ENCODE measurements around the gene SMNDC1.

SMNDC1 gene
- total RNA-seq, result 29.8 to 31.2 (median 31.0) reads per million in 3 donors

GRCh38 chr10:110304780-110305421, at the start of gene SMNDC1:
SMNDC1 (minus strand) TSS chr10:110304920; CDS start chr10:110303587, 1,333 bp downstream.
- Histone ChIP-seq H3K27me3 (replicated peaks; ENCODE audit: control insufficient read depth, insufficient read depth, low read length, poor library complexity, severe bottlenecking) (no peaks in the 10 kb centered on the region), H3K4me1 (ENCODE audit: control insufficient read depth, insufficient read depth, low read length, poor library complexity, severe bottlenecking) (peaks cover 19% of the 10 kb centered on the region), H3K27ac (ENCODE audit: insufficient read depth, low read length, poor library complexity, severe bottlenecking) (peak within 1 kb of the TSS; percentile 94), H3K9me3 (ENCODE audit: control insufficient read depth, low read length) (no peaks in the 10 kb centered on the region), H3K36me3 (ENCODE audit: control insufficient read depth, insufficient read depth, low read length) (peaks cover 28% of the 10 kb centered on the region), H3K4me3 (ENCODE audit: insufficient read depth, low read depth, low read length, poor library complexity, severe bottlenecking) (peak within 1 kb of the TSS; percentile 89)
- DNase-seq, result peak; percentile 95 to 97 (median 96)

- no peak overlapping the region for H3K27ac ChIP-seq (ENCODE audit: insufficient read depth, low read length, poor library complexity, severe bottlenecking)
- no peaks in the 10 kb centered on the region for H3K9me3 ChIP-seq (ENCODE audit: control insufficient read depth, low read length)
- DNase-seq, result peak; percentile 44 to 68 (median 52)
- H3K4me3 ChIP-seq (ENCODE audit: insufficient read depth, low read depth, low read length, poor library complexity, severe bottlenecking), result no peak overlapping the region
- peaks cover 42% of the 10 kb centered on the region for H3K4me1 ChIP-seq (ENCODE audit: control insufficient read depth, insufficient read depth, low read length, poor library complexity, severe bottlenecking)
- H3K36me3 ChIP-seq (ENCODE audit: control insufficient read depth, insufficient read depth, low read length), result no peaks in the 10 kb centered on the region
- no peaks in the 10 kb centered on the region for H3K27me3 ChIP-seq (replicated peaks; ENCODE audit: control insufficient read depth, insufficient read depth, low read length, poor library complexity, severe bottlenecking)
These were observed 49.6 kb upstream of the SMNDC1 start for GRCh38 chr10:110354322-110354766.

GRCh38 chr10:110353244-110354119, 48.8 kb upstream of the SMNDC1 start:
- no peak overlapping the region for H3K27ac ChIP-seq (ENCODE audit: insufficient read depth, low read length, poor library complexity, severe bottlenecking)
- H3K4me3 ChIP-seq (ENCODE audit: insufficient read depth, low read depth, low read length, poor library complexity, severe bottlenecking), result no peak overlapping the region
- no peaks in the 10 kb centered on the region for H3K9me3 ChIP-seq (ENCODE audit: control insufficient read depth, low read length)
- H3K4me1 ChIP-seq (ENCODE audit: control insufficient read depth, insufficient read depth, low read length, poor library complexity, severe bottlenecking), result peaks cover 42% of the 10 kb centered on the region
- DNase-seq, result peak; percentile 23 to 42 (median 27)
- H3K36me3 ChIP-seq (ENCODE audit: control insufficient read depth, insufficient read depth, low read length), result no peaks in the 10 kb centered on the region
- no peaks in the 10 kb centered on the region for H3K27me3 ChIP-seq (replicated peaks; ENCODE audit: control insufficient read depth, insufficient read depth, low read length, poor library complexity, severe bottlenecking)

DNA sequence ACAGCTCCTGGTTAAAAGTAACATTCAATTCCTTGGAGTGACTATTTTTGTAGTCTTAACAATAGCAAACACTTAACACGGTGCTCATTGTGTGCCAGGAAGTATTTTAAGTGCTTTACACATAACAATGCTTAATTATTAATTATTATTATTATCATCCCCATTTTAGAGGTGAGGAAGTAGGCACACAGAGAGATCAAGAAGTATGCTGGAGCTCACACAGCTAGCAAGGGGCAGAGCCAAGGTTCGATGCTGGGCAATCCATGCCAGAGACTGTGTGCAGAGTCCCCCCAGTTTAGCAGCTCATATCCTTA, 48.2 kb upstream of the SMNDC1 start:
- H3K4me1 ChIP-seq (ENCODE audit: control insufficient read depth, insufficient read depth, low read length, poor library complexity, severe bottlenecking), result peaks cover 39% of the 10 kb centered on the region
- H3K27me3 ChIP-seq (replicated peaks; ENCODE audit: control insufficient read depth, insufficient read depth, low read length, poor library complexity, severe bottlenecking), result no peaks in the 10 kb centered on the region
- no peaks in the 10 kb centered on the region for H3K9me3 ChIP-seq (ENCODE audit: control insufficient read depth, low read length)
- no peak overlapping the region for H3K4me3 ChIP-seq (ENCODE audit: insufficient read depth, low read depth, low read length, poor library complexity, severe bottlenecking)
- no peak overlapping the region for H3K27ac ChIP-seq (ENCODE audit: insufficient read depth, low read length, poor library complexity, severe bottlenecking)
- H3K36me3 ChIP-seq (ENCODE audit: control insufficient read depth, insufficient read depth, low read length), result no peaks in the 10 kb centered on the region
- DNase-seq, result no peak

GRCh38 chr10:110350812-110351211, 46.1 kb upstream of the SMNDC1 start:
- H3K27ac ChIP-seq (ENCODE audit: insufficient read depth, low read length, poor library complexity, severe bottlenecking), result no peak overlapping the region
- H3K36me3 ChIP-seq (ENCODE audit: control insufficient read depth, insufficient read depth, low read length), result no peaks in the 10 kb centered on the region
- H3K4me1 ChIP-seq (ENCODE audit: control insufficient read depth, insufficient read depth, low read length, poor library complexity, severe bottlenecking), result peaks cover 18% of the 10 kb centered on the region
- H3K9me3 ChIP-seq (ENCODE audit: control insufficient read depth, low read length), result no peaks in the 10 kb centered on the region
- no peaks in the 10 kb centered on the region for H3K27me3 ChIP-seq (replicated peaks; ENCODE audit: control insufficient read depth, insufficient read depth, low read length, poor library complexity, severe bottlenecking)
- H3K4me3 ChIP-seq (ENCODE audit: insufficient read depth, low read depth, low read length, poor library complexity, severe bottlenecking), result no peak overlapping the region
- DNase-seq, result no peak

GRCh38 chr10:110349831-110350230, 45.1 kb upstream of the SMNDC1 start:
- H3K27me3 ChIP-seq (replicated peaks; ENCODE audit: control insufficient read depth, insufficient read depth, low read length, poor library complexity, severe bottlenecking), result no peaks in the 10 kb centered on the region
- DNase-seq, result no peak
- no peaks in the 10 kb centered on the region for H3K36me3 ChIP-seq (ENCODE audit: control insufficient read depth, insufficient read depth, low read length)
- H3K9me3 ChIP-seq (ENCODE audit: control insufficient read depth, low read length), result no peaks in the 10 kb centered on the region
- H3K4me3 ChIP-seq (ENCODE audit: insufficient read depth, low read depth, low read length, poor library complexity, severe bottlenecking), result no peak overlapping the region
- H3K27ac ChIP-seq (ENCODE audit: insufficient read depth, low read length, poor library complexity, severe bottlenecking), result no peak overlapping the region
- peaks cover 10% of the 10 kb centered on the region for H3K4me1 ChIP-seq (ENCODE audit: control insufficient read depth, insufficient read depth, low read length, poor library complexity, severe bottlenecking)

DNA sequence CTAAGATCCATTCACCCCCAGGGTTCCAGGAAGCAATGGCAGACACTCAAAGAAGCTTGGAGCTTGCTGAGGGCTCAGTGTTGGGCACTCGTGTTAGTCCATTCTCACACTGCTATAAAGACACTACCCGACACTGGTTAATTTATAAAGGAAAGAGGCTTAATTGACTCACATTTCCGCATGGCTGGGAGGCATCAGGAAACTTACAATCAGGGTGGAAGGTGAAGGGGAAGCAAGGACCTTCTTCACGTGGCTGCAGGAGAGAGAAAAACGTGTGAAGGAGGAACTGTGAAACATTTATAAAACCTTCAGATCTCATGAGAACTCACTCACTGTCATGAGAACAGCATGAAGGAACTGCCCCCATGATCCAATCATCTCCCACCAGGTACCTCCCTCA, 44.7 kb upstream of the SMNDC1 start:
- Histone ChIP-seq H3K4me1 (ENCODE audit: control insufficient read depth, insufficient read depth, low read length, poor library complexity, severe bottlenecking) (peaks cover 6% of the 10 kb centered on the region), H3K27me3 (replicated peaks; ENCODE audit: control insufficient read depth, insufficient read depth, low read length, poor library complexity, severe bottlenecking) (no peaks in the 10 kb centered on the region), H3K27ac (ENCODE audit: insufficient read depth, low read length, poor library complexity, severe bottlenecking) (no peak overlapping the region), H3K36me3 (ENCODE audit: control insufficient read depth, insufficient read depth, low read length) (no peaks in the 10 kb centered on the region), H3K9me3 (ENCODE audit: control insufficient read depth, low read length) (no peaks in the 10 kb centered on the region), H3K4me3 (ENCODE audit: insufficient read depth, low read depth, low read length, poor library complexity, severe bottlenecking) (no peak overlapping the region)
- no peak for DNase-seq

DNA sequence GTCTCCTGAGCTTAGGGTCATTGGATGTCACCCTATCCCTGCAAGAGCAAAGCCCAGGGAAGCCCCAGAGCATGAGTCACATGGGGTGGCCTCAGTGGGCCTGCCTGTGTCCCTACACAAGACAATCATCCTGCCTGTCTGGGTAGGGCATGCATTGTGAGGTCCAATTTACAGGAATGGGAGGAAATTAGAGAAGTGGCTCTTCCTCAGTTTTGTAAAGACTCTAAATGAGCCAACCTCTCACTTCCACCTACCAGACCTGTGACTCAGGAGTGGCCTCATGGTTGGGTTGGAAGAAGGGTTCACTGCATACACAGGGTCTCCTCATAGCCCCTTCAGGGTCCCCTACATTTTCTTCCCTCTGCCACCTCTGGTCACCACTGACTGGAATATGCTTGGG, 43.6 kb upstream of the SMNDC1 start:
- Histone ChIP-seq H3K27ac (ENCODE audit: insufficient read depth, low read length, poor library complexity, severe bottlenecking) (no peak overlapping the region), H3K4me3 (ENCODE audit: insufficient read depth, low read depth, low read length, poor library complexity, severe bottlenecking) (no peak overlapping the region), H3K9me3 (ENCODE audit: control insufficient read depth, low read length) (no peaks in the 10 kb centered on the region), H3K36me3 (ENCODE audit: control insufficient read depth, insufficient read depth, low read length) (no peaks in the 10 kb centered on the region), H3K27me3 (replicated peaks; ENCODE audit: control insufficient read depth, insufficient read depth, low read length, poor library complexity, severe bottlenecking) (no peaks in the 10 kb centered on the region), H3K4me1 (ENCODE audit: control insufficient read depth, insufficient read depth, low read length, poor library complexity, severe bottlenecking) (no peaks in the 10 kb centered on the region)
- DNase-seq, result no peak

DNA sequence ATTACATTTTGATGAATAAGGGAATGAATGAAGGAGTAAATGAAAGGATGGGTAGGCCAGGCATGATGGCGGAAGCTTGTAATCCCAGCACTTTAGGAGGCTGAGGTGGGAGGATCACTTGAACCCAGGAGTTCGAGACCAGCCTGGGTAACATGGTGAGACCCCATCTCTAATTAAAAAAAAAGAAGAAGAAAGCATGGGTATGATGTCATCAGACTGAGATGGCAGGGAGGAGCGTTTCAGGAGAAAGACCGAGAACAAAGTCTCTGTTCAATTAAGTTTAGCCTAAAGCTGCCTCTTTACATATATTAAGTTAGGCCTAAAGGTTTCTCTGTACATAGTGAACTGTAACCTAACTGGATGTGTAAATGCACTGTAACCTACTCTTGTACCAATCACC, 42.2 kb upstream of the SMNDC1 start:
- no peaks in the 10 kb centered on the region for H3K27me3 ChIP-seq (replicated peaks; ENCODE audit: control insufficient read depth, insufficient read depth, low read length, poor library complexity, severe bottlenecking)
- H3K4me3 ChIP-seq (ENCODE audit: insufficient read depth, low read depth, low read length, poor library complexity, severe bottlenecking), result no peak overlapping the region
- H3K36me3 ChIP-seq (ENCODE audit: control insufficient read depth, insufficient read depth, low read length), result no peaks in the 10 kb centered on the region
- no peak overlapping the region for H3K27ac ChIP-seq (ENCODE audit: insufficient read depth, low read length, poor library complexity, severe bottlenecking)
- DNase-seq, result no peak
- no peaks in the 10 kb centered on the region for H3K4me1 ChIP-seq (ENCODE audit: control insufficient read depth, insufficient read depth, low read length, poor library complexity, severe bottlenecking)
- H3K9me3 ChIP-seq (ENCODE audit: control insufficient read depth, low read length), result no peaks in the 10 kb centered on the region

- Histone ChIP-seq H3K4me1 (ENCODE audit: control insufficient read depth, insufficient read depth, low read length, poor library complexity, severe bottlenecking) (no peaks in the 10 kb centered on the region), H3K27ac (ENCODE audit: insufficient read depth, low read length, poor library complexity, severe bottlenecking) (no peak overlapping the region)
These were observed 40.6 kb upstream of the SMNDC1 start for GRCh38 chr10:110345286-110345685.

More at GRCh38 chr10:110345286-110345685, 40.6 kb upstream of the SMNDC1 start:
- no peaks in the 10 kb centered on the region for H3K27me3 ChIP-seq (replicated peaks; ENCODE audit: control insufficient read depth, insufficient read depth, low read length, poor library complexity, severe bottlenecking)
- H3K4me3 ChIP-seq (ENCODE audit: insufficient read depth, low read depth, low read length, poor library complexity, severe bottlenecking), result no peak overlapping the region
- no peaks in the 10 kb centered on the region for H3K9me3 ChIP-seq (ENCODE audit: control insufficient read depth, low read length)
- DNase-seq, result no peak
- no peaks in the 10 kb centered on the region for H3K36me3 ChIP-seq (ENCODE audit: control insufficient read depth, insufficient read depth, low read length)
